HEK293T (cell line): ENCODE results near the gene HLF.

Source experiments
- CTCF ChIA-PET: fragments of 350-600 bp; formaldehyde crosslinking; extraction: SDS; loops from one replicate; lab custom pipeline; 2021; ENCODE audit warnings: antibody characterized with exemption, inconsistent platforms; lab: Yijun Ruan, JAX
- POLR2A ChIA-PET: fragments of 350-600 bp; formaldehyde crosslinking; extraction: SDS; loops from one replicate; lab custom pipeline; 2020; ENCODE audit warnings: antibody characterized with exemption, inconsistent platforms; lab: Yijun Ruan, JAX
- DNase-seq: peaks from one replicate; pipeline ENCODE4 v3.0.0; 2012; ENCODE audit warnings: mixed read lengths; ENCODE audit errors: extremely low spot score
- ARNT ChIP-seq: fragments of 450-650 bp; IDR thresholded peaks from 2 replicates; pipeline ENCODE4 v1.6.1; 2017; ENCODE audit warnings: mild to moderate bottlenecking
- BHLHE40 ChIP-seq: fragments of 450-650 bp; IDR thresholded peaks from 2 replicates; pipeline ENCODE4 v1.6.1; 2016; ENCODE audit warnings: mild to moderate bottlenecking, moderate library complexity, borderline replicate concordance
- CTBP1 ChIP-seq: fragments of 450-650 bp; IDR thresholded peaks from 2 replicates; pipeline ENCODE4 v1.6.1; 2016; ENCODE audit warnings: borderline replicate concordance
- ELF4 ChIP-seq: fragments of 450-650 bp; IDR thresholded peaks from 2 replicates; pipeline ENCODE4 v1.6.1; 2017; ENCODE audit warnings: antibody characterized with exemption
- FOXA1 ChIP-seq: fragments of 450-650 bp; IDR thresholded peaks from 2 replicates; pipeline ENCODE4 v1.6.1; 2016; ENCODE audit warnings: mild to moderate bottlenecking
- FOXK2 ChIP-seq: fragments of 450-650 bp; IDR thresholded peaks from 2 replicates; pipeline ENCODE4 v1.6.1; 2016; ENCODE audit warnings: mild to moderate bottlenecking
- FOXM1 ChIP-seq: fragments of 450-650 bp; IDR thresholded peaks from 2 replicates; pipeline ENCODE4 v1.6.1; 2017; ENCODE audit warnings: mild to moderate bottlenecking, borderline replicate concordance
- HDGF ChIP-seq: fragments of 450-650 bp; IDR thresholded peaks from 2 replicates; pipeline ENCODE4 v1.6.1; 2017; ENCODE audit warnings: antibody characterized with exemption, borderline replicate concordance
- L3MBTL2 ChIP-seq: fragments of 450-650 bp; conservative IDR thresholded peaks from 2 replicates; pipeline ENCODE4 v1.6.1; 2016; ENCODE audit warnings: mild to moderate bottlenecking
- LEF1 ChIP-seq: fragments of 450-650 bp; IDR thresholded peaks from 2 replicates; pipeline ENCODE4 v1.6.1; 2017; ENCODE audit warnings: mild to moderate bottlenecking, borderline replicate concordance
- NFRKB ChIP-seq: fragments of 450-650 bp; IDR thresholded peaks from 2 replicates; pipeline ENCODE4 v1.6.1; 2016; ENCODE audit warnings: mild to moderate bottlenecking, moderate library complexity
- PKNOX1 ChIP-seq: fragments of 450-650 bp; IDR thresholded peaks from 2 replicates; pipeline ENCODE4 v1.6.1; 2016
- SP1 ChIP-seq: fragments of 450-650 bp; IDR thresholded peaks from 2 replicates; pipeline ENCODE4 v1.6.1; 2017
- SUZ12 ChIP-seq: fragments of 450-650 bp; IDR thresholded peaks from 2 replicates; pipeline ENCODE4 v1.6.1; 2016; ENCODE audit warnings: mild to moderate bottlenecking
- TARDBP ChIP-seq: fragments of 450-650 bp; IDR thresholded peaks from 2 replicates; pipeline ENCODE4 v1.6.1; 2016
- ZNF384 ChIP-seq: fragments of 450-650 bp; IDR thresholded peaks from 2 replicates; pipeline ENCODE4 v1.6.1; 2016

The HLF gene

GRCh38 chr17:55322453-55322985 is 57.8 kb downstream of the HLF start:
- no peak for TF ChIP-seq BHLHE40
- no peak for TF ChIP-seq FOXK2
- TF ChIP-seq TARDBP, result no peak
- no peak for TF ChIP-seq ELF4
- TF ChIP-seq ZNF384, result no peak
- no peak for TF ChIP-seq LEF1
- no peak for TF ChIP-seq ARNT
- TF ChIP-seq PKNOX1, result no peak
- TF ChIP-seq NFRKB, result no peak
- TF ChIP-seq SP1, result no peak
- TF ChIP-seq CTBP1, result no peak
- no peak for TF ChIP-seq FOXA1
- TF ChIP-seq L3MBTL2, result no peak
- no peak for TF ChIP-seq SUZ12
- TF ChIP-seq HDGF, result no peak
- no peak for TF ChIP-seq FOXM1
- DNase-seq, result no peak
- CTCF ChIA-PET, result no interaction called here
- POLR2A ChIA-PET, result no interaction called here

GRCh38 chr17:55323518-55324295 is 58.9 kb downstream of the HLF start:
- DNase-seq, result no peak
- TF ChIP-seq ELF4 (no peak), FOXA1 (no peak), ARNT (no peak), L3MBTL2 (no peak), FOXM1 (no peak), NFRKB (no peak), ZNF384 (no peak), CTBP1 (no peak), TARDBP (no peak), SUZ12 (no peak), BHLHE40 (no peak), HDGF (no peak), FOXK2 (no peak), LEF1 (no peak), SP1 (no peak), PKNOX1 (no peak)
- ChIA-PET POLR2A (no interaction called here), CTCF (no interaction called here)

GRCh38 chr17:55324296-55324978 is 59.7 kb downstream of the HLF start:
- POLR2A ChIA-PET, result no interaction called here
- no peak for DNase-seq
- CTCF ChIA-PET, result no interaction called here
- TF ChIP-seq SP1 (no peak), FOXA1 (no peak), LEF1 (no peak), CTBP1 (no peak), PKNOX1 (no peak)

- no peak for DNase-seq
- ChIA-PET POLR2A (no interaction called here), CTCF (no interaction called here)
- TF ChIP-seq LEF1 (no peak), NFRKB (no peak), ELF4 (no peak), SUZ12 (no peak), TARDBP (no peak), SP1 (no peak), FOXK2 (no peak), ZNF384 (no peak), CTBP1 (no peak), FOXA1 (no peak)
Measured at GRCh38 chr17:55325406-55325805, 60.6 kb downstream of the HLF start.

GRCh38 chr17:55326030-55326429 is 61.3 kb downstream of the HLF start:
- no peak for DNase-seq
- TF ChIP-seq TARDBP, result no peak
- no peak for TF ChIP-seq SP1
- no peak for TF ChIP-seq FOXK2
- no peak for TF ChIP-seq HDGF
- TF ChIP-seq PKNOX1, result no peak
- ChIA-PET CTCF (interaction anchor here (0.6 kb wide), 1 partner anchor 1544 kb away, joined by 4 read pairs; no protein-coding TSS in a partner anchor), POLR2A (no interaction called here)
